OCI-LY7 (cell line): Measurements from ENCODE around the gene PIK3R6. TPM values are rescaled to one million over a fixed set of nuclear protein-coding genes. Genes with fewer than 3 reads are reported as not detected.

Experiments used
- Bru-seq: library from RNA; stranded (reverse); fragments of 400-500 nt; gene quantifications from one replicate; lab custom pipeline; 2021; lab: Mats Ljungman, UMichigan
- BruChase-seq, 2 experiments: library from RNA; stranded (reverse); fragments of 400-500 nt; gene quantifications; one replicate each; lab custom pipeline; 2021; lab: Mats Ljungman, UMichigan
- BruUV-seq: library from RNA; stranded (reverse); fragments of 400-500 nt; replicated peaks from 2 replicates; lab custom pipeline; 2021; lab: Mats Ljungman, UMichigan
- CTCF ChIA-PET: fragments of 300-600 bp; sonication (Branson Sonifier 250); formaldehyde crosslinking; loops from one replicate; lab custom pipeline; 2022; ENCODE audit warnings: antibody characterized with exemption; ENCODE audit not compliant: unreplicated experiment; lab: Charles Lee
- POLR2A ChIA-PET: fragments of 300-600 bp; sonication (Branson Sonifier 250); formaldehyde crosslinking; loops from one replicate; lab custom pipeline; 2022; ENCODE audit warnings: antibody characterized with exemption; lab: Charles Lee
- DNase-seq: peaks from one replicate; pipeline ENCODE4 v3.0.0-alpha.2; 2015; ENCODE audit warnings: low spot score
- H2AFZ ChIP-seq: fragments of 200-600 bp; sonication (generic), shearing (Covaris generic); 2 replicates; pipeline ENCODE4 v1.6.1; 2014; ENCODE audit warnings: mild to moderate bottlenecking, antibody characterized with exemption, low read length, moderate library complexity
- H3K27ac ChIP-seq: fragments of 200-600 bp; sonication (generic); 2 replicates; pipeline ENCODE4 v1.5.1; 2014; ENCODE audit warnings: mixed run types, low read depth, mild to moderate bottlenecking, moderate library complexity, low read length, inconsistent platforms; ENCODE audit not compliant: poor library complexity, severe bottlenecking
- H3K36me3 ChIP-seq: fragments of 200-600 bp; sonication (generic); 2 replicates; pipeline ENCODE4 v1.6.1; 2014; ENCODE audit warnings: mild to moderate bottlenecking, antibody characterized with exemption, low read length, moderate library complexity, mixed read lengths; ENCODE audit not compliant: insufficient read depth
- H3K4me1 ChIP-seq: fragments of 200-600 bp; sonication (generic); 2 replicates; pipeline ENCODE4 v1.5.1; 2014; ENCODE audit warnings: mild to moderate bottlenecking, low read length; ENCODE audit not compliant: insufficient read depth, poor library complexity, severe bottlenecking
- H3K4me2 ChIP-seq: fragments of 200-600 bp; sonication (generic); 2 replicates; pipeline ENCODE4 v1.6.1; 2014; ENCODE audit warnings: mild to moderate bottlenecking, low read length
- H3K4me3 ChIP-seq: fragments of 200-600 bp; sonication (generic); 2 replicates; pipeline ENCODE4 v1.5.1; 2014; ENCODE audit warnings: mild to moderate bottlenecking, low read depth, low read length; ENCODE audit not compliant: poor library complexity, severe bottlenecking
- H3K79me2 ChIP-seq: fragments of 200-600 bp; sonication (generic); 2 replicates; pipeline ENCODE4 v1.6.1; 2016; ENCODE audit warnings: low read depth, mild to moderate bottlenecking, low read length, moderate library complexity, mixed read lengths; ENCODE audit not compliant: insufficient read depth
- H3K9me2 ChIP-seq: fragments of 200-600 bp; sonication (generic); 2 replicates; pipeline ENCODE4 v1.6.1; 2016; ENCODE audit warnings: mild to moderate bottlenecking, low read length, mixed read lengths; ENCODE audit not compliant: insufficient read depth
- H3K9me3 ChIP-seq: fragments of 200-600 bp; sonication (generic); 2 replicates; pipeline ENCODE4 v1.6.1; 2014; ENCODE audit warnings: mild to moderate bottlenecking, mixed run types, low read length, mixed read lengths
- H4K20me1 ChIP-seq: fragments of 200-600 bp; sonication (generic); 2 replicates; pipeline ENCODE4 v1.6.1; 2014; ENCODE audit warnings: mild to moderate bottlenecking, antibody characterized with exemption, low read length, moderate library complexity, mixed read lengths; ENCODE audit not compliant: insufficient read depth
- CTCF ChIP-seq: fragments of 200-600 bp; sonication (generic); conservative IDR thresholded peaks from 2 replicates; pipeline ENCODE4 v1.5.1; 2014; ENCODE audit warnings: mild to moderate bottlenecking, antibody characterized with exemption, low read length, moderate library complexity, mixed read lengths
- EZH2phosphoT487 ChIP-seq: fragments of 200-600 bp; sonication (generic); IDR thresholded peaks from 2 replicates; pipeline ENCODE4 v1.6.1; 2018; ENCODE audit warnings: low read depth, borderline replicate concordance, mild to moderate bottlenecking, mixed run types, antibody characterized with exemption, low read length, moderate library complexity, mixed read lengths
- intact Hi-C: fragments of 100-400 bp; cut with micrococcal nuclease; formaldehyde crosslinking; loops from one replicate; pipeline ENCODE4 v1.10.0; 2022; ENCODE audit not compliant: unreplicated experiment
- long read RNA-seq: library from polyadenylated mRNA; stranded (forward); transcript quantifications from one replicate; pipeline ENCODE4 v2.0.0, GENCODE V29; 2022
- total RNA-seq, 2 experiments: library from RNA; depleted of rRNA in 1 of 2; stranded (reverse); fragments of >200 nt in 1 of 2; shearing (Covaris generic) in 1 of 2; gene quantifications; 2 replicates each; pipeline ENCODE4 v1.2.3, GENCODE V29; 2014 to 2022

PIK3R6 gene
- not detected in 2 replicates for total RNA-seq (2014; rRNA removed; shearing (Covaris generic))
- not detected in 2 replicates for total RNA-seq (2022)
- Bru-seq, nascent RNA = not detected
- not detected for BruChase-seq, experiment 1, labeled RNA remaining after a 6-hour chase
- BruChase-seq, experiment 2, labeled RNA remaining after a 2-hour chase = not detected
- long read RNA-seq = 0 reads

GRCh38 chr17:8867361-8867981, at the start of gene PIK3R6:
PIK3R6 (minus strand) TSS chr17:8867674; CDS start chr17:8849794, 17,880 bp downstream.
- no peaks in the 10 kb centered on the region for H3K4me1 ChIP-seq
- no peak for DNase-seq
- H3K79me2 ChIP-seq = no peaks in the 10 kb centered on the region
- no peak within 1 kb of the TSS for H3K4me2 ChIP-seq
- no peaks in the 10 kb centered on the region for H3K9me2 ChIP-seq
- CTCF ChIA-PET = no interaction called here
- TF ChIP-seq CTCF (no peak), EZH2phosphoT487 (no peak)
- H4K20me1 ChIP-seq = no peaks in the 10 kb centered on the region
- H3K9me3 ChIP-seq = no peaks in the 10 kb centered on the region
- no peak within 1 kb of the TSS for H2AFZ ChIP-seq
- H3K4me3 ChIP-seq = no peak within 1 kb of the TSS
- H3K36me3 ChIP-seq = no peaks in the 10 kb centered on the region
- POLR2A ChIA-PET = no interaction called here
- no TSS peak for BruUV-seq
- intact Hi-C loops = no loop called here
- H3K27ac ChIP-seq = no peak within 1 kb of the TSS

- Histone ChIP-seq H3K4me2 (no peak overlapping the region), H3K27ac (no peak overlapping the region), H3K36me3 (no peaks in the 10 kb centered on the region), H3K4me1 (no peaks in the 10 kb centered on the region), H4K20me1 (no peaks in the 10 kb centered on the region), H2AFZ (no peak overlapping the region), H3K9me2 (no peaks in the 10 kb centered on the region), H3K79me2 (no peaks in the 10 kb centered on the region), H3K9me3 (no peaks in the 10 kb centered on the region), H3K4me3 (no peak overlapping the region)
- BruUV-seq = no TSS peak
- ChIA-PET POLR2A (no interaction called here), CTCF (no interaction called here)
- intact Hi-C loops = no loop called here
- TF ChIP-seq EZH2phosphoT487 (no peak), CTCF (no peak)
- DNase-seq = no peak
Measured at GRCh38 chr17:8916466-8916865, 49.0 kb upstream of the PIK3R6 start.

GRCh38 chr17:8914554-8914953, 47.1 kb upstream of the PIK3R6 start:
- H2AFZ ChIP-seq = no peak overlapping the region
- no peaks in the 10 kb centered on the region for H3K9me3 ChIP-seq
- H4K20me1 ChIP-seq = no peaks in the 10 kb centered on the region
- ChIA-PET POLR2A (no interaction called here), CTCF (no interaction called here)
- H3K36me3 ChIP-seq = no peaks in the 10 kb centered on the region
- no TSS peak for BruUV-seq
- no peaks in the 10 kb centered on the region for H3K9me2 ChIP-seq
- no peak overlapping the region for H3K4me3 ChIP-seq
- no peaks in the 10 kb centered on the region for H3K4me1 ChIP-seq
- H3K4me2 ChIP-seq = no peak overlapping the region
- DNase-seq = no peak
- no peaks in the 10 kb centered on the region for H3K79me2 ChIP-seq
- no peak overlapping the region for H3K27ac ChIP-seq
- intact Hi-C loops = no loop called here
- TF ChIP-seq CTCF = no peak
- TF ChIP-seq EZH2phosphoT487 = no peak
